SK-N-SH treated with all-trans-retinoic acid at 6 μM for 48 hours (cell line): ENCODE measurements around the gene CCDC88B.

Experiments used
- CREB5 ChIP-seq: fragments of 250-450 bp; sonication (Bioruptor Pico); IDR thresholded peaks from 2 replicates; pipeline ENCODE4 v1.5.1; 2020; ENCODE audit warnings: low read depth, mild to moderate bottlenecking, moderate library complexity
- CSRNP3 ChIP-seq: fragments of 250-450 bp; sonication (Bioruptor Pico); IDR thresholded peaks from 2 replicates; pipeline ENCODE4 v1.5.1; 2021; ENCODE audit warnings: mild to moderate bottlenecking, moderate library complexity
- GLIS3 ChIP-seq: fragments of 250-450 bp; sonication (Bioruptor Pico); IDR thresholded peaks from 2 replicates; pipeline ENCODE4 v1.5.0; 2020; ENCODE audit warnings: mild to moderate bottlenecking, moderate library complexity
- PATZ1 ChIP-seq: fragments of 250-450 bp; sonication (Bioruptor Pico); IDR thresholded peaks from 2 replicates; pipeline ENCODE4 v1.8.0; 2020; ENCODE audit warnings: mild to moderate bottlenecking, moderate library complexity, borderline replicate concordance
- PPARA ChIP-seq: fragments of 250-450 bp; sonication (Bioruptor Pico); IDR thresholded peaks from 2 replicates; pipeline ENCODE4 v1.5.0; 2020; ENCODE audit warnings: mild to moderate bottlenecking, borderline replicate concordance
- RARB ChIP-seq: fragments of 250-450 bp; sonication (Bioruptor Pico); IDR thresholded peaks from 2 replicates; pipeline ENCODE4 v1.8.0; 2021; ENCODE audit warnings: mild to moderate bottlenecking, moderate library complexity
- TOX ChIP-seq: fragments of 250-450 bp; sonication (Bioruptor Pico); IDR thresholded peaks from 2 replicates; pipeline ENCODE4 v1.8.0; 2021; ENCODE audit warnings: mild to moderate bottlenecking, moderate library complexity, borderline replicate concordance
- ZFP30 ChIP-seq: fragments of 450-650 bp; formaldehyde crosslinking; IDR thresholded peaks from 2 replicates; pipeline ENCODE4 v1.5.0; 2022; ENCODE audit warnings: mild to moderate bottlenecking, moderate library complexity
- ZNF70 ChIP-seq: fragments of 450-650 bp; formaldehyde crosslinking; IDR thresholded peaks from 2 replicates; pipeline ENCODE4 v1.5.0; 2020; ENCODE audit warnings: mild to moderate bottlenecking, moderate library complexity

- no peak for TF ChIP-seq GLIS3 (CRISPR knock-in tag)
- no peak for TF ChIP-seq CREB5 (CRISPR knock-in tag)
- TF ChIP-seq CSRNP3 (CRISPR knock-in tag), result no peak
- no peak for TF ChIP-seq RARB (CRISPR knock-in tag)
- no peak for TF ChIP-seq PATZ1 (CRISPR knock-in tag)
- TF ChIP-seq PPARA (CRISPR knock-in tag), result no peak
- TF ChIP-seq TOX, result no peak
- TF ChIP-seq ZFP30 (CRISPR knock-in tag), result no peak
- no peak for TF ChIP-seq ZNF70 (CRISPR knock-in tag)
These were observed 7.3 kb downstream of the CCDC88B start for GRCh38 chr11:64347193-64347867.
